Stimulated activated CD4-positive, alpha-beta T cell treated with anti-CD3 and anti-CD28 coated beads, TNF-alpha, amount 100 ng/mL, for 4 hours (primary cell): Measurements from ENCODE around the gene C1D.
"Not testable (repeated sequence)": the region's sequence is repeated elsewhere in the genome, so short reads cannot be mapped to it uniquely, and the experiment has no call there.

ENCODE experiments used
- DNase-seq, 3 experiments: peaks; one replicate each; pipeline ENCODE4 v3.0.0-alpha.2; 2020; ENCODE audit warnings: low read depth in 3 of 3

C1D gene

DNA sequence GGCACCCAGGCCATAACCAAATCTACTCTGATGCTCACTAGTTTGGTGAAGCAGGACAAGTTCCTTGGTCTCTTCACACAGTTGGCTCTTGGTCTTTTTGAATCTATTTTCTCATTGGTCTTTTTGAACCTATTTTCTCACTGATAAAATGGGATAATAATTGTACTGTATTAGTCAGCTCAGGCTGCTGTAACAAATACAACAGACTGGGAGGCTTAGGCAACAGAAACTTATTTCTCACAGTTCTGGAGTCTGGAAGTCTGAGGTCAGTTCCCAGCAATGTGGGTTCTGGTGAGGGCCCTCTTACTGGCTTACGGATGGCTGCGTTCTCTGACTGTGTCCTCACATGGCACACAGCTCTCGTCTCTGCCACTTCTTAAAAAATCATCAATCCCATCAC is 63.5 kb downstream of the C1D start:
- DNase-seq = no peak

GRCh38 chr2:67997903-67998302 is 64.9 kb downstream of the C1D start:
- DNase-seq = no peak

GRCh38 chr2:67997528-67997900 is 65.3 kb downstream of the C1D start:
- no peak for DNase-seq

- no peak for DNase-seq
Observed at GRCh38 chr2:67996772-67997527, 65.9 kb downstream of the C1D start.

DNA sequence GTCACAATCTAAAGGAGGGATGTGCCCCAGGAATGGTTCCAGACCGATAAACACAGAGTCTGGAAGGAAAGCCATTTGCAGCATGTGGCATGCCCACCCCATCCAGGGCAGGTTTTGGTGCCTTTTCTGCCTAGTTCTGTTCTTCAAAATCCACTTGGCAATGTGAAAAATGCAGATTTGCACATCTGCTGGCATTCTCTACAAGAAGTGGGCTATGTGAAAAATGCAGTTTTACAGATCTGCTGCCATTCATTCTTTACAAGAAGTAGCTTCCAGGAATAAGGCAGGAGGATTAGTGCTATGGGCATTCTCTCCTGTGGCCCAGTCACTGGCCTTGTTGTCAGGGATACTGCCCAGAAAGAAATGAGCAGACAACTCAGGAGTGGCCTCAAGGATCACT is 68.1 kb downstream of the C1D start:
- no peak for DNase-seq

DNA sequence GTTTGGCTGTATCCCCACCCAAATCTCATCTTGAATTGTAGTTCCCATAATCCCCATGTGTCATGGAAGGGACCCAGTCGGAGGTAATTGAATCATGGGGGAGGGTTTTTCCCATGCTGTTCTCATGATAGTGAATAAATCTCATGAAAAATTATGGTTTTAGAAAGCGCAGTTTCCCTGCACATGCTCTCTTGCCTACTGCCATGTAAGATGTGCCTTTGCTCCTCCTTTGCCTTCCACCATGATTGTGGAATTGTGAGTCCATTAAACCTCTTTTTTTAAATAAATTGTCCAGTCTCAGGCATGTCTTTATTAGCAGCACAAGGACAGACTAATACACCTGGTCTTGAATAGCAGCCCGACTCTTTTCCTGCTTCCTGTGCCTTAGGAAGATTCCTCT is 68.7 kb downstream of the C1D start:
- not testable (repeated sequence) for DNase-seq

- DNase-seq = no peak
Observed at GRCh38 chr2:67993329-67993728, 69.5 kb downstream of the C1D start.

GRCh38 chr2:67991456-67991855 is 71.3 kb downstream of the C1D start:
- no peak for DNase-seq
